Neural cell (in vitro differentiated cells): Measurements from ENCODE around the gene ABHD17C. TPM values are rescaled to one million over a fixed set of nuclear protein-coding genes. Genes with fewer than 3 reads are reported as not detected.

Experiments
- H2AFZ ChIP-seq: fragments of 200-600, 300-800 bp; sonication (generic), shearing (Covaris generic); 2 replicates; pipeline ENCODE4 v1.6.0; 2014; ENCODE audit warnings: low read depth, mild to moderate bottlenecking, antibody characterized with exemption, low read length, moderate library complexity
- H3F3A ChIP-seq: fragments of 200-600 bp; shearing (Covaris generic); 2 replicates; pipeline ENCODE4 v1.6.1; 2016; ENCODE audit warnings: mild to moderate bottlenecking, moderate library complexity, mixed read lengths, antibody characterized with exemption, low read length; ENCODE audit not compliant: insufficient read depth, poor library complexity, severe bottlenecking
- H3K27ac ChIP-seq: fragments of 200-600, 300-800 bp; sonication (generic), shearing (Covaris generic); 2 replicates; pipeline ENCODE4 v1.5.1; 2014; ENCODE audit warnings: mild to moderate bottlenecking, low read length, moderate library complexity
- H3K27me3 ChIP-seq: fragments of 300-800, 200-600 bp; sonication (generic), shearing (Covaris generic); 2 replicates; pipeline ENCODE4 v1.6.0; 2014; ENCODE audit warnings: mild to moderate bottlenecking, low read depth, low read length, moderate library complexity; ENCODE audit not compliant: insufficient read depth
- H3K36me3 ChIP-seq: fragments of 300-800, 200-600 bp; sonication (generic), shearing (Covaris generic); 2 replicates; pipeline ENCODE4 v1.5.1; 2014; ENCODE audit warnings: mild to moderate bottlenecking, antibody characterized with exemption, low read length, moderate library complexity; ENCODE audit not compliant: insufficient read depth
- H3K4me2 ChIP-seq: fragments of 300-800, 200-600 bp; sonication (generic), shearing (Covaris generic); 2 replicates; pipeline ENCODE4 v1.6.0; 2014; ENCODE audit warnings: mild to moderate bottlenecking, low read length
- H3K4me3 ChIP-seq: fragments of 300-800, 200-600 bp; sonication (generic), shearing (Covaris generic); 2 replicates; pipeline ENCODE4 v1.5.1; 2014; ENCODE audit warnings: mild to moderate bottlenecking, low read length, moderate library complexity
- H3K79me2 ChIP-seq: fragments of 200-600 bp; shearing (Covaris generic); replicated peaks from 2 replicates; pipeline ENCODE4 v1.6.0; 2014; ENCODE audit warnings: mild to moderate bottlenecking, low read length, moderate library complexity; ENCODE audit not compliant: insufficient read depth
- H3K9ac ChIP-seq: fragments of 300-800, 200-600 bp; sonication (generic), shearing (Covaris generic); 2 replicates; pipeline ENCODE4 v1.6.1; 2016; ENCODE audit warnings: mild to moderate bottlenecking, low read length, mixed read lengths
- H3K9me2 ChIP-seq: fragments of 200-600 bp; shearing (Covaris generic); 2 replicates; pipeline ENCODE4 v1.6.1; 2016; ENCODE audit warnings: mild to moderate bottlenecking, low read length, mixed read lengths; ENCODE audit not compliant: insufficient read depth
- H3K9me3 ChIP-seq: fragments of 200-600, 300-800 bp; sonication (generic), shearing (Covaris generic); 2 replicates; pipeline ENCODE4 v1.6.1; 2016; ENCODE audit warnings: mild to moderate bottlenecking, mixed run types, low read length, moderate library complexity, mixed read lengths
- H4K20me1 ChIP-seq: fragments of 200-600 bp; shearing (Covaris generic); 2 replicates; pipeline ENCODE4 v1.6.1; 2016; ENCODE audit warnings: mild to moderate bottlenecking, mixed run types; ENCODE audit not compliant: insufficient read depth
- EP300 ChIP-seq: fragments of 450-650 bp; conservative IDR thresholded peaks from 2 replicates; pipeline ENCODE4 v1.6.1; 2014; ENCODE audit warnings: antibody characterized with exemption, mild to moderate bottlenecking, moderate library complexity; ENCODE audit not compliant: poor library complexity, severe bottlenecking
- EZH2 ChIP-seq: fragments of 200-600, 300-800 bp; shearing (Covaris generic), sonication (generic); IDR thresholded peaks from 2 replicates; pipeline ENCODE4 v1.6.1; 2014; ENCODE audit warnings: antibody characterized with exemption, low read length, borderline replicate concordance, mild to moderate bottlenecking; ENCODE audit not compliant: insufficient read depth, poor library complexity, severe bottlenecking
- MXI1 ChIP-seq: fragments of 450-650 bp; conservative IDR thresholded peaks from 2 replicates; pipeline ENCODE4 v1.6.1; 2014; ENCODE audit warnings: antibody characterized with exemption, mild to moderate bottlenecking; ENCODE audit not compliant: poor library complexity, severe bottlenecking
- POLR2AphosphoS5 ChIP-seq: IDR thresholded peaks from 2 replicates; pipeline ENCODE4 v1.6.1; 2012
- RAD21 ChIP-seq: fragments of 450-650 bp; conservative IDR thresholded peaks from 2 replicates; pipeline ENCODE4 v1.6.1; 2014; ENCODE audit warnings: antibody characterized with exemption, mild to moderate bottlenecking, moderate library complexity
- SMC3 ChIP-seq: fragments of 450-650 bp; conservative IDR thresholded peaks from 2 replicates; pipeline ENCODE4 v1.6.1; 2014; ENCODE audit warnings: antibody characterized with exemption, mild to moderate bottlenecking, moderate library complexity; ENCODE audit not compliant: poor library complexity
- TAF1 ChIP-seq: IDR thresholded peaks from 2 replicates; pipeline ENCODE4 v1.6.1; 2012; ENCODE audit warnings: low read depth
- polyA plus RNA-seq: library from polyadenylated mRNA; depleted of rRNA; stranded (reverse); fragments of >200 nt; gene quantifications from 2 replicates; pipeline ENCODE4 v1.2.3, GENCODE V29; 2014
- TF ChIP-seq, protein P1 (sequence below): fragments of 450-650 bp; IDR thresholded peaks from 2 replicates; pipeline ENCODE4 v1.5.1; 2014; ENCODE audit warnings: antibody characterized with exemption, mild to moderate bottlenecking, moderate library complexity; ENCODE audit not compliant: poor library complexity, severe bottlenecking
- TF ChIP-seq, protein P2 (sequence below): IDR thresholded peaks from 2 replicates; pipeline ENCODE4 v1.6.1; 2012; ENCODE audit warnings: borderline replicate concordance

The ABHD17C gene
- polyA plus RNA-seq, 1 donor from 2014 or later = 18.3 TPM

DNA sequence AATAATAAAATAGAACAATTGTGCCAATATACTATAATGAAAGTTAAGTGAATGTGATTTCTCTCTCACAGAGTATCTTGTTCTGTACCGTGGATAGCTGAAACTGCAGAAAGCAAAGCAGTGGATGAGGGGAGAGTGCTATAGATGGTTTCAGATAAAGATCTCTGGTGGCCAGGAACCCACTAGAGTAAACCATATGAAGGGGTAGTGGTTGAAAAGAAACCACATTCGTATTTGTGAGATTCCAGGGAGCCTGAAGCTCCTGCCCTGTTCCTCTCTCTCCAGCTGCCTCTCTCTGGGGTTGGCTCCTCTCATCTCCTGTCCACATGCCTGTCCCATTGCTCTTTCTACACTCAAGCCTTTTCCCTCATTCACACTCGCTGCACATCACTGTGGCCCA lies 8.9 kb downstream of the ABHD17C start:
- Histone ChIP-seq H3K4me3 (no peak overlapping the region), H3K27ac (no peak overlapping the region), H3F3A (no peaks in the 10 kb centered on the region), H3K36me3 (no peaks in the 10 kb centered on the region), H3K9ac (no peak overlapping the region), H3K4me2 (no peak overlapping the region), H3K9me2 (no peaks in the 10 kb centered on the region), H3K79me2 (peaks cover 9% of the 10 kb centered on the region), H4K20me1 (no peaks in the 10 kb centered on the region), H3K27me3 (no peaks in the 10 kb centered on the region), H2AFZ (no peak overlapping the region), H3K9me3 (no peaks in the 10 kb centered on the region)
- TF ChIP-seq EP300 (no peak), RAD21 (no peak), POLR2AphosphoS5 (no peak), SMC3 (no peak), TAF1 (no peak), MXI1 (no peak), EZH2 (no peak)
- TF ChIP-seq, protein P1, sequence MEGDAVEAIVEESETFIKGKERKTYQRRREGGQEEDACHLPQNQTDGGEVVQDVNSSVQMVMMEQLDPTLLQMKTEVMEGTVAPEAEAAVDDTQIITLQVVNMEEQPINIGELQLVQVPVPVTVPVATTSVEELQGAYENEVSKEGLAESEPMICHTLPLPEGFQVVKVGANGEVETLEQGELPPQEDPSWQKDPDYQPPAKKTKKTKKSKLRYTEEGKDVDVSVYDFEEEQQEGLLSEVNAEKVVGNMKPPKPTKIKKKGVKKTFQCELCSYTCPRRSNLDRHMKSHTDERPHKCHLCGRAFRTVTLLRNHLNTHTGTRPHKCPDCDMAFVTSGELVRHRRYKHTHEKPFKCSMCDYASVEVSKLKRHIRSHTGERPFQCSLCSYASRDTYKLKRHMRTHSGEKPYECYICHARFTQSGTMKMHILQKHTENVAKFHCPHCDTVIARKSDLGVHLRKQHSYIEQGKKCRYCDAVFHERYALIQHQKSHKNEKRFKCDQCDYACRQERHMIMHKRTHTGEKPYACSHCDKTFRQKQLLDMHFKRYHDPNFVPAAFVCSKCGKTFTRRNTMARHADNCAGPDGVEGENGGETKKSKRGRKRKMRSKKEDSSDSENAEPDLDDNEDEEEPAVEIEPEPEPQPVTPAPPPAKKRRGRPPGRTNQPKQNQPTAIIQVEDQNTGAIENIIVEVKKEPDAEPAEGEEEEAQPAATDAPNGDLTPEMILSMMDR = no peak
- TF ChIP-seq, protein P2, sequence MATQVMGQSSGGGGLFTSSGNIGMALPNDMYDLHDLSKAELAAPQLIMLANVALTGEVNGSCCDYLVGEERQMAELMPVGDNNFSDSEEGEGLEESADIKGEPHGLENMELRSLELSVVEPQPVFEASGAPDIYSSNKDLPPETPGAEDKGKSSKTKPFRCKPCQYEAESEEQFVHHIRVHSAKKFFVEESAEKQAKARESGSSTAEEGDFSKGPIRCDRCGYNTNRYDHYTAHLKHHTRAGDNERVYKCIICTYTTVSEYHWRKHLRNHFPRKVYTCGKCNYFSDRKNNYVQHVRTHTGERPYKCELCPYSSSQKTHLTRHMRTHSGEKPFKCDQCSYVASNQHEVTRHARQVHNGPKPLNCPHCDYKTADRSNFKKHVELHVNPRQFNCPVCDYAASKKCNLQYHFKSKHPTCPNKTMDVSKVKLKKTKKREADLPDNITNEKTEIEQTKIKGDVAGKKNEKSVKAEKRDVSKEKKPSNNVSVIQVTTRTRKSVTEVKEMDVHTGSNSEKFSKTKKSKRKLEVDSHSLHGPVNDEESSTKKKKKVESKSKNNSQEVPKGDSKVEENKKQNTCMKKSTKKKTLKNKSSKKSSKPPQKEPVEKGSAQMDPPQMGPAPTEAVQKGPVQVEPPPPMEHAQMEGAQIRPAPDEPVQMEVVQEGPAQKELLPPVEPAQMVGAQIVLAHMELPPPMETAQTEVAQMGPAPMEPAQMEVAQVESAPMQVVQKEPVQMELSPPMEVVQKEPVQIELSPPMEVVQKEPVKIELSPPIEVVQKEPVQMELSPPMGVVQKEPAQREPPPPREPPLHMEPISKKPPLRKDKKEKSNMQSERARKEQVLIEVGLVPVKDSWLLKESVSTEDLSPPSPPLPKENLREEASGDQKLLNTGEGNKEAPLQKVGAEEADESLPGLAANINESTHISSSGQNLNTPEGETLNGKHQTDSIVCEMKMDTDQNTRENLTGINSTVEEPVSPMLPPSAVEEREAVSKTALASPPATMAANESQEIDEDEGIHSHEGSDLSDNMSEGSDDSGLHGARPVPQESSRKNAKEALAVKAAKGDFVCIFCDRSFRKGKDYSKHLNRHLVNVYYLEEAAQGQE = no peak

DNA sequence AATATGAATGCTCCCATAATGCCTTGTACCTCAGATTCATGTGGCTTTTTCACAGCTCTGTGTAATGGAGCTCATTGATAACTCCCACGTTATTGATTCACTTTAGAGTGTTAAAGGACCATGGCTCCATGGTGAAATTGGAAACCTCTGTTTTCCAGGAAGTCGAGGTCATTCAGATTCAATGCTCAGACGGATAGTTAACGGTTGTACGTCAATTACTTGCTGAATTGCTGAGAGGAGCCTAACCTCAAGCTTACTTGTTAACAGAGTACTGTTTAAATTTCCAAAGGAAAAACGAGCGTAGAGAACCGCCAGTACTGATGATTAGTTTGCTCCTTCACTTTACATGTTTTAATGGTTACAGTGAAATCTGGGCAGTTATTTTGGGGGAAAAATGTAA lies 11.1 kb downstream of the ABHD17C start:
- Histone ChIP-seq H3F3A (no peaks in the 10 kb centered on the region), H3K4me2 (no peak overlapping the region), H3K9me2 (no peaks in the 10 kb centered on the region), H2AFZ (no peak overlapping the region), H3K4me3 (no peak overlapping the region), H3K36me3 (no peaks in the 10 kb centered on the region), H3K27me3 (no peaks in the 10 kb centered on the region), H3K27ac (no peak overlapping the region), H3K9ac (no peak overlapping the region), H3K79me2 (peaks cover 3% of the 10 kb centered on the region), H3K9me3 (no peaks in the 10 kb centered on the region), H4K20me1 (no peaks in the 10 kb centered on the region)
- no peak for TF ChIP-seq EP300
- TF ChIP-seq MXI1 = no peak
- TF ChIP-seq EZH2 = no peak
- no peak for TF ChIP-seq POLR2AphosphoS5
- TF ChIP-seq RAD21 = no peak
- TF ChIP-seq, protein P1 = no peak
- no peak for TF ChIP-seq TAF1
- TF ChIP-seq SMC3 = no peak
- TF ChIP-seq, protein P2 = no peak
